Measurements from ENCODE around the gene GPSM1.

GPSM1 gene

GRCh38 chr9:136396219-136396515, 68.8 kb downstream of the GPSM1 start:
- Histone ChIP-seq H3K4me3 (ENCODE audit: low read depth in 1 of 2, low read length in 2 of 2) (no peak overlapping the region), H3K9ac (ENCODE audit: low read depth, low read length) (no peak overlapping the region), H3K27me3 (ENCODE audit: insufficient read depth, low read length, poor library complexity) (no peaks in the 10 kb centered on the region), H2AFZ (ENCODE audit: low read depth, low read length) (no peak overlapping the region), H3K9me3 (ENCODE audit: insufficient read depth, low read length, severe bottlenecking) (no peaks in the 10 kb centered on the region), H3K4me1 (ENCODE audit: insufficient read depth, low read length) (peaks cover 27% of the 10 kb centered on the region), H3K27ac (ENCODE audit: low read length) (no peak overlapping the region), H3K4me2 (ENCODE audit: insufficient read depth, low read length) (no peak overlapping the region), H3K79me2 (ENCODE audit: insufficient read depth, low read length) (peaks cover 26% of the 10 kb centered on the region), H4K20me1 (ENCODE audit: insufficient read depth, low read length) (peaks cover 17% of the 10 kb centered on the region), H3K36me3 (ENCODE audit: insufficient read depth, low read length) (peaks cover 69% of the 10 kb centered on the region)
- ATAC-seq (ENCODE audit: insufficient read depth, low read depth) (no peak), DNase-seq (no peak)
- TF ChIP-seq EZH2 (IDR thresholded peaks at IDR 0.05; ENCODE audit: borderline replicate concordance, low read depth, low read length, severe bottlenecking) (no peak), CTCF (IDR thresholded peaks at IDR 0.05; ENCODE audit: borderline replicate concordance, extremely low read depth, low read length, poor library complexity, severe bottlenecking) (no peak)

GRCh38 chr9:136397643-136398042, 70.3 kb downstream of the GPSM1 start:
- H2AFZ ChIP-seq (ENCODE audit: low read depth, low read length): no peak overlapping the region
- no peak overlapping the region for H3K4me2 ChIP-seq (ENCODE audit: insufficient read depth, low read length)
- H3K79me2 ChIP-seq (ENCODE audit: insufficient read depth, low read length): peaks cover 26% of the 10 kb centered on the region
- peaks cover 17% of the 10 kb centered on the region for H4K20me1 ChIP-seq (ENCODE audit: insufficient read depth, low read length)
- no peak overlapping the region for H3K4me3 ChIP-seq (ENCODE audit: low read depth in 1 of 2, low read length in 2 of 2)
- no peak for DNase-seq
- peaks cover 71% of the 10 kb centered on the region for H3K36me3 ChIP-seq (ENCODE audit: insufficient read depth, low read length)
- no peak overlapping the region for H3K9ac ChIP-seq (ENCODE audit: low read depth, low read length)
- ATAC-seq (ENCODE audit: insufficient read depth, low read depth): no peak
- H3K27ac ChIP-seq (ENCODE audit: low read length): no peak overlapping the region
- no peaks in the 10 kb centered on the region for H3K9me3 ChIP-seq (ENCODE audit: insufficient read depth, low read length, severe bottlenecking)
- no peaks in the 10 kb centered on the region for H3K27me3 ChIP-seq (ENCODE audit: insufficient read depth, low read length, poor library complexity)
- TF ChIP-seq CTCF (IDR thresholded peaks at IDR 0.05; ENCODE audit: borderline replicate concordance, extremely low read depth, low read length, poor library complexity, severe bottlenecking): no peak
- TF ChIP-seq EZH2 (IDR thresholded peaks at IDR 0.05; ENCODE audit: borderline replicate concordance, low read depth, low read length, severe bottlenecking): no peak
- H3K4me1 ChIP-seq (ENCODE audit: insufficient read depth, low read length): peaks cover 27% of the 10 kb centered on the region

- no peak for DNase-seq
- H4K20me1 ChIP-seq (ENCODE audit: insufficient read depth, low read length): peaks cover 17% of the 10 kb centered on the region
- H3K36me3 ChIP-seq (ENCODE audit: insufficient read depth, low read length): peaks cover 65% of the 10 kb centered on the region
- H3K9me3 ChIP-seq (ENCODE audit: insufficient read depth, low read length, severe bottlenecking): no peaks in the 10 kb centered on the region
- H2AFZ ChIP-seq (ENCODE audit: low read depth, low read length): no peak overlapping the region
- H3K27me3 ChIP-seq (ENCODE audit: insufficient read depth, low read length, poor library complexity): no peaks in the 10 kb centered on the region
- no peak overlapping the region for H3K27ac ChIP-seq (ENCODE audit: low read length)
- peak overlapping the region; percentile 79; the same call in 1 of the 2 replicates for H3K9ac ChIP-seq (ENCODE audit: low read depth, low read length)
- H3K4me2 ChIP-seq (ENCODE audit: insufficient read depth, low read length): peak overlapping the region; percentile 96
- no peak for ATAC-seq (ENCODE audit: insufficient read depth, low read depth)
- TF ChIP-seq CTCF (IDR thresholded peaks at IDR 0.05; ENCODE audit: borderline replicate concordance, extremely low read depth, low read length, poor library complexity, severe bottlenecking): no peak
- H3K79me2 ChIP-seq (ENCODE audit: insufficient read depth, low read length): peaks cover 26% of the 10 kb centered on the region
- peaks cover 27% of the 10 kb centered on the region for H3K4me1 ChIP-seq (ENCODE audit: insufficient read depth, low read length)
- peak overlapping the region in 1 of 2 experiments; percentile 77; a peak in 2 of 4 replicates for H3K4me3 ChIP-seq (ENCODE audit: low read depth in 1 of 2, low read length in 2 of 2)
Measured at GRCh38 chr9:136398286-136398685, 70.9 kb downstream of the GPSM1 start.

Measured in DND-41 (cell line).